Ovary (tissue), 3 donors: Measurements from ENCODE around the gene NR3C2.

Source experiments
- EP300 ChIP-seq: sonication (generic); formaldehyde crosslinking; IDR thresholded peaks from one replicate; pipeline ENCODE4 v1.6.1; 2017; ENCODE audit warnings: antibody characterized with exemption
- POLR2A ChIP-seq: fragments of 450-650 bp; IDR thresholded peaks from one replicate; pipeline ENCODE4 v1.6.1; 2017; ENCODE audit warnings: antibody characterized with exemption, mild to moderate bottlenecking, moderate library complexity
- TF ChIP-seq, protein P1 (sequence below), 3 donors: fragments of 450-650 bp in 2 of 3; fragments of 200-600 bp in 1 of 3; IDR thresholded peaks; one replicate each; pipeline versions ENCODE4 v1.5.1 to v1.8.0; 2016 to 2022; ENCODE audit warnings: antibody characterized with exemption in 3 of 3, mild to moderate bottlenecking in 1 of 3
- donor health status: DM: no; HTN: no; CAD: no.

- TF ChIP-seq POLR2A = no peak
- TF ChIP-seq, protein P1, sequence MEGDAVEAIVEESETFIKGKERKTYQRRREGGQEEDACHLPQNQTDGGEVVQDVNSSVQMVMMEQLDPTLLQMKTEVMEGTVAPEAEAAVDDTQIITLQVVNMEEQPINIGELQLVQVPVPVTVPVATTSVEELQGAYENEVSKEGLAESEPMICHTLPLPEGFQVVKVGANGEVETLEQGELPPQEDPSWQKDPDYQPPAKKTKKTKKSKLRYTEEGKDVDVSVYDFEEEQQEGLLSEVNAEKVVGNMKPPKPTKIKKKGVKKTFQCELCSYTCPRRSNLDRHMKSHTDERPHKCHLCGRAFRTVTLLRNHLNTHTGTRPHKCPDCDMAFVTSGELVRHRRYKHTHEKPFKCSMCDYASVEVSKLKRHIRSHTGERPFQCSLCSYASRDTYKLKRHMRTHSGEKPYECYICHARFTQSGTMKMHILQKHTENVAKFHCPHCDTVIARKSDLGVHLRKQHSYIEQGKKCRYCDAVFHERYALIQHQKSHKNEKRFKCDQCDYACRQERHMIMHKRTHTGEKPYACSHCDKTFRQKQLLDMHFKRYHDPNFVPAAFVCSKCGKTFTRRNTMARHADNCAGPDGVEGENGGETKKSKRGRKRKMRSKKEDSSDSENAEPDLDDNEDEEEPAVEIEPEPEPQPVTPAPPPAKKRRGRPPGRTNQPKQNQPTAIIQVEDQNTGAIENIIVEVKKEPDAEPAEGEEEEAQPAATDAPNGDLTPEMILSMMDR (IDR thresholded peaks at IDR 0.05) = no peak
- no peak for TF ChIP-seq EP300
These were observed 171.0 kb downstream of the NR3C2 start for GRCh38 chr4:148271166-148271565.
